GM12801 (cell line): ENCODE data around the gene DPM1.

Source experiments
- TF ChIP-seq, protein P1 (sequence below): IDR thresholded peaks from one replicate; pipeline ENCODE4 v1.5.1; 2011; ENCODE audit warnings: control low read depth; ENCODE audit not compliant: insufficient read length; ENCODE audit errors: extremely low read depth

DPM1 gene

GRCh38 chr20:50916257-50916656, 42.1 kb downstream of the DPM1 start:
- TF ChIP-seq, protein P1, sequence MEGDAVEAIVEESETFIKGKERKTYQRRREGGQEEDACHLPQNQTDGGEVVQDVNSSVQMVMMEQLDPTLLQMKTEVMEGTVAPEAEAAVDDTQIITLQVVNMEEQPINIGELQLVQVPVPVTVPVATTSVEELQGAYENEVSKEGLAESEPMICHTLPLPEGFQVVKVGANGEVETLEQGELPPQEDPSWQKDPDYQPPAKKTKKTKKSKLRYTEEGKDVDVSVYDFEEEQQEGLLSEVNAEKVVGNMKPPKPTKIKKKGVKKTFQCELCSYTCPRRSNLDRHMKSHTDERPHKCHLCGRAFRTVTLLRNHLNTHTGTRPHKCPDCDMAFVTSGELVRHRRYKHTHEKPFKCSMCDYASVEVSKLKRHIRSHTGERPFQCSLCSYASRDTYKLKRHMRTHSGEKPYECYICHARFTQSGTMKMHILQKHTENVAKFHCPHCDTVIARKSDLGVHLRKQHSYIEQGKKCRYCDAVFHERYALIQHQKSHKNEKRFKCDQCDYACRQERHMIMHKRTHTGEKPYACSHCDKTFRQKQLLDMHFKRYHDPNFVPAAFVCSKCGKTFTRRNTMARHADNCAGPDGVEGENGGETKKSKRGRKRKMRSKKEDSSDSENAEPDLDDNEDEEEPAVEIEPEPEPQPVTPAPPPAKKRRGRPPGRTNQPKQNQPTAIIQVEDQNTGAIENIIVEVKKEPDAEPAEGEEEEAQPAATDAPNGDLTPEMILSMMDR: no peak

DNA sequence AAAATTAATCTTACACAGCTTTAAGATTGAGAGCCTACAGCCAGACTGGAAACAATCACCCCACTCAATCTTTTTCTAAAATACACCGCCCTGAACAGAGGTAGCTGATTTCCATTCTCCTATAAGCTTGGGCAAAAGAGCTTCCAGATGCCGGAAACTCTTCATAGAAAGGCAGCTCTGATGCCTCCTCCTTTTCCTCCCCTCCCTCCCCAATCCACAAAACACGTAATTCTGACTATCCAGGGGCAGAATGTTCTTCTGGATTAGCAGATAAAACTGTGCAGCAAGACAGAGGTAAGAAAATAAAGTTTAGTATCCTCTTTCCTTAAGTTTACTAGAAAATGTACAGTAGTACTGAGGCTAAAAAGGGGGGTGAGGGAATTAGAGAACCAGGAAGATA, 42.9 kb downstream of the DPM1 start:
- TF ChIP-seq, protein P1: no peak

DNA sequence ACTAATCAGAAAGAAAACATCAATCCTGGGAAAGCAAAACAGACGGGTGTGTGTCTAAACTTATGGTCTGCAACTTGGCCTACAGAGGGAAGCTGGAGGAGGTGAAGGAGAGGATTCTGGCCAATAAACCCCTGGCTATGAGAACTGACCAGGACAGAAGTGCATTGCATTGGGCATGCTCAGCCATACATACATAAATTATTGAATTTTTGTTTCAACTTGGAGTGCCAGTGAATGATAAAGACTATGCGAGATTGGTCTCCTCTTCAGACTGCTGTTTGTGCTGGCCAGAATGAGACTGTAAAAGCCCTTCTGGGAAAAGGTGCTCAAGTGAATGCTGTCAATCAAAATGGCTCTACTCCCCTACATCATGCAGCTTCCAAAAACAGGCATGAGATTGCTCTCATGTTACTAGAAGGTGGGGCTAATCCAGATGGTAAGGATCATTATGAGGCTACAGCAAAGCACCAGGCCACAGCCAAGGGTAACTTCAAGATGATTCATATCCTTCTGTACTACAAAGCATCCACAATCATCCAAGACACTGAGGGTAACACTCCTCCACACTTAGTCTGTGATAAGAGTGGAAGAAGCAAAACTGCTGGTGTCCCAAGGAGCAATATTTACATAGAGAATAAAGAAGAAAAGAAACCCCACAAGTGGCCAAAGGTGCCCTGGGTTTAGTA, 44.5 kb downstream of the DPM1 start:
- TF ChIP-seq, protein P1: no peak

GRCh38 chr20:50911716-50912115, 46.6 kb downstream of the DPM1 start:
- TF ChIP-seq, protein P1: no peak

DNA sequence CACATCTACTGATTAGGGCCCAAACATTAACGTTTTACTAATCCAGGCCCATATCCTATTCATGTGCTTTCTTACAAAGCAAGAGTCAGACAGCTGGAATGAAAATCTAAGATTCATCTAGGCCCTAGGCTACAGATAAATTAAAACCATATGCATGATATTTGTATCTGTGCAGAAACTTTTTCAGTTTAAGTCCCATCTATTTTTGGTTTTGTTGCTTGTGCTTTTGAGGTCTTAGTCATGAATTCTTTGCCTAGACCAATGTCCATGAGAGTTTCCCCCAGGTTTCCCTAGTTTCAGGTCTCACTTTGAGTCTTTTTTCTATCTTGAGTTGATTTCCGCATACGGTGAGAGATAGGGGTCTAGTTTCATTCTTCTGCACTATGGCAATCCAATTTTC, 47.3 kb downstream of the DPM1 start:
- TF ChIP-seq, protein P1: no peak

GRCh38 chr20:50909413-50909812, 48.9 kb downstream of the DPM1 start:
- TF ChIP-seq, protein P1: no peak

DNA sequence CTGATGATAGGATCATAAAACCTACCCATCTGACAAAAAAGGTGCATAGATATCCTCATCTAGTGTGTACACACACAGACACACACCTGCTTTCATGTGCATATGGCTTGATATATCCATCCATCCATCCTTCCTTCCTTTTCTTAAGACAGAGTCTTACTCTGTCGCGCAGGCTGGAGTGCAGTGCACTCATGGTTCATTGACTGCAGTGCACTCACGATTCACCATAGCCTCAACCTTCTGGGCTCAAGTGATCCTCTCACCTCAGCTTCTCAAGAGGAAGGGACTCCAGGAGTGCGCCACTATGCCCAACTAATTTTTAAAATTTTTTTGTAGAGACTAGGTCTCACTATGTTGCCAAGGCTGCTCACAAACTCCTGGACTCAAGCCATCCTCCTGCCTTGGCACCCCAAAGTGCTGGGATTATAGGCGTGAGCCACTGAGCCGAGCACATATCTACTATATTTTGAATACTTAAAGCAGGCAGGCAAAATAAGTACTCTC, 54.2 kb downstream of the DPM1 start:
- TF ChIP-seq, protein P1: no peak
